SK-N-MC (cell line): ENCODE data around the gene RGS7.

Experiments
- DNase-seq: peaks from one replicate; pipeline ENCODE4 v3.0.0-alpha.2; 2011; ENCODE audit warnings: low read depth, low spot score
- H3K27ac ChIP-seq: fragments of 200-600 bp; sonication (generic); 2 replicates; pipeline ENCODE4 v1.5.1; 2016; ENCODE audit warnings: mixed run types
- H3K36me3 ChIP-seq: fragments of 200-600 bp; sonication (generic); 2 replicates; pipeline ENCODE4 v1.6.1; 2017; ENCODE audit warnings: antibody characterized with exemption, low read length, mixed read lengths; ENCODE audit not compliant: insufficient read depth
- H3K4me3 ChIP-seq: fragments of 200-600 bp; sonication (generic); 2 replicates; pipeline ENCODE4 v1.5.1; 2016
- H3K9ac ChIP-seq: fragments of 200-600 bp; sonication (generic); 2 replicates; pipeline ENCODE4 v1.8.0; 2017; ENCODE audit warnings: mixed run types, mixed read lengths; ENCODE audit not compliant: insufficient read length
- H3K9me3 ChIP-seq: fragments of 200-600 bp; sonication (generic); 2 replicates; pipeline ENCODE4 v1.6.1; 2017; ENCODE audit warnings: low read depth, mild to moderate bottlenecking, antibody characterized with exemption, low read length, moderate library complexity, mixed read lengths
- EZH2 ChIP-seq: fragments of 200-600 bp; sonication (generic); IDR thresholded peaks from one replicate; pipeline ENCODE4 v1.6.1; 2017; ENCODE audit warnings: antibody characterized with exemption
- FOXP2 ChIP-seq: optimal IDR thresholded peaks from 2 replicates; pipeline ENCODE3; 2011; ENCODE audit warnings: mild to moderate bottlenecking, moderate library complexity; ENCODE audit not compliant: insufficient read depth; ENCODE audit errors: extremely low read length, control extremely low read depth
- POLR2AphosphoS5 ChIP-seq: IDR thresholded peaks from 2 replicates; pipeline ENCODE4 v1.6.1; 2012; ENCODE audit warnings: mild to moderate bottlenecking, low read depth, low read length, borderline replicate concordance

Gene RGS7

GRCh38 chr1:240866724-240867123, 490.3 kb downstream of the RGS7 start:
- DNase-seq, result no peak
- no peak overlapping the region for H3K27ac ChIP-seq
- H3K36me3 ChIP-seq, result no peaks in the 10 kb centered on the region
- no peak overlapping the region for H3K4me3 ChIP-seq
- TF ChIP-seq EZH2, result no peak
- TF ChIP-seq FOXP2, result no peak
- TF ChIP-seq POLR2AphosphoS5, result no peak
- no peak overlapping the region for H3K9ac ChIP-seq
- H3K9me3 ChIP-seq, result no peaks in the 10 kb centered on the region

DNA sequence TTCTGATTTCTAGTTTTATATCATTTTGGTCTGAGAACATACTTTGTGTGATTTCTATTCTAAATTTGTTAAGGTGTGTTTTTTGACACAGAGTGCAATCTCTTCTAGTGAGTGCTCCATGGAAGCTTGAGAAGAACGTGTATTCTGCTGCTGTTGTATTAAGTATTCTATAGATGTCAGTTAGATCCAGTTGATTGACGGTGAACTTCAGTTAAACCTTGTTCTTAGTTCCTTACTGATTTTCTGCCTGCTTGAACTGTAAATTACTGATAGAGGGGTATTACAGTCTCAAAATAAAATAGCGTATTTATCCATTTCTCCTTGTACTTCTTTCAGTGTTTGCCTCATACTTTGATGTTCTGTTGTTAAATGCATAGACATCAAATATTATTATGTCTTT, 497.0 kb downstream of the RGS7 start:
- no peaks in the 10 kb centered on the region for H3K9me3 ChIP-seq
- H3K4me3 ChIP-seq, result no peak overlapping the region
- H3K36me3 ChIP-seq, result no peaks in the 10 kb centered on the region
- DNase-seq, result no peak
- no peak overlapping the region for H3K27ac ChIP-seq
- TF ChIP-seq FOXP2 (no peak), POLR2AphosphoS5 (no peak), EZH2 (no peak)
- no peak overlapping the region for H3K9ac ChIP-seq

- no peak for DNase-seq
- TF ChIP-seq EZH2 (no peak), POLR2AphosphoS5 (no peak), FOXP2 (no peak)
- Histone ChIP-seq H3K36me3 (no peaks in the 10 kb centered on the region), H3K27ac (no peak overlapping the region), H3K9me3 (no peaks in the 10 kb centered on the region), H3K4me3 (no peak overlapping the region), H3K9ac (no peak overlapping the region)
These were observed 502.6 kb downstream of the RGS7 start for GRCh38 chr1:240854367-240854766.

GRCh38 chr1:240847325-240847724, 509.7 kb downstream of the RGS7 start:
- Histone ChIP-seq H3K9ac (no peak overlapping the region), H3K27ac (no peak overlapping the region), H3K36me3 (no peaks in the 10 kb centered on the region), H3K9me3 (no peaks in the 10 kb centered on the region), H3K4me3 (no peak overlapping the region)
- DNase-seq, result no peak
- TF ChIP-seq POLR2AphosphoS5 (no peak), FOXP2 (no peak), EZH2 (no peak)

DNA sequence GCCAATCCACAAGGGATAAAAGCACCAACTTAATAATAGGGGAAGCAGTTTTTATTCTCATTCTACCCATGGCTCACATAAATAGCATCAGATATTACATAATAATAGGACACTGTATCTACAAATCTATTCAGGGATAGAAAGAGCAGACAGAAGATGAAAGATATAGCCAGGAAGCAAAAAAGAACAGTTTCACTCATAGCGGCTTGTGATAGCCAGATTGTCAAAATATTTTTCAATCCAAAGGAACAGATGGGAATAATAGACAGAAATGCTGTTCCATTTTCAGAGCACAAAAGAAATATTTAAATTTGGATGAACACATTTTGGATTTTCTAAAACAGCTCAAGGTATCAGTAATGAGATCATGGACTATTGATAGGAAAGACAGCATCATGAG, 512.5 kb downstream of the RGS7 start:
- Histone ChIP-seq H3K4me3 (no peak overlapping the region), H3K9ac (no peak overlapping the region), H3K36me3 (no peaks in the 10 kb centered on the region), H3K9me3 (no peaks in the 10 kb centered on the region), H3K27ac (no peak overlapping the region)
- no peak for TF ChIP-seq EZH2
- DNase-seq, result no peak

DNA sequence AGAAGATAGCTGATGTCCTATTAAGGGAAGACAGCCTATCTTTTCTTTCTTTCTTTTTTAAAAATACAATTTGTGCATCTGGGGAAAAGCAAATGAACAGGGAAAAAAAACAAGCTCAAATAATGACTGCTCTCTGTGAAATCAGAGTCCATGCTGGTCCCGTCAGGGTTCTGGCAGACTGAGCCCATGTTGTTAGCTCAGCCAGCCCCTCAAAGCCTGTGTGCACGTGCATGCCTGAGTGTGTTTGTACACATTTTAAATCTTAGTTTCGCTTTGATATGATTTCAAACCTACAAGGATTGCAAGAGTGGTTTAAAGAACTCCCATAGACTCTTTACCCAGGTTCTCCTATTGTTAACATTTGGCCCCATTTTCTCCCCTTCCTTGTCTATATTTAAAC, 513.2 kb downstream of the RGS7 start:
- H3K4me3 ChIP-seq, result no peak overlapping the region
- DNase-seq, result no peak
- no peak for TF ChIP-seq EZH2
- H3K9me3 ChIP-seq, result no peaks in the 10 kb centered on the region
- H3K36me3 ChIP-seq, result no peaks in the 10 kb centered on the region
- no peak overlapping the region for H3K9ac ChIP-seq
- H3K27ac ChIP-seq, result no peak overlapping the region

- H3K9ac ChIP-seq, result no peak overlapping the region
- no peaks in the 10 kb centered on the region for H3K36me3 ChIP-seq
- DNase-seq, result no peak
- no peak for TF ChIP-seq EZH2
- no peak for TF ChIP-seq POLR2AphosphoS5
- TF ChIP-seq FOXP2, result no peak
- H3K9me3 ChIP-seq, result no peaks in the 10 kb centered on the region
- H3K27ac ChIP-seq, result no peak overlapping the region
- H3K4me3 ChIP-seq, result no peak overlapping the region
These were observed 520.7 kb downstream of the RGS7 start for GRCh38 chr1:240836271-240836670.

DNA sequence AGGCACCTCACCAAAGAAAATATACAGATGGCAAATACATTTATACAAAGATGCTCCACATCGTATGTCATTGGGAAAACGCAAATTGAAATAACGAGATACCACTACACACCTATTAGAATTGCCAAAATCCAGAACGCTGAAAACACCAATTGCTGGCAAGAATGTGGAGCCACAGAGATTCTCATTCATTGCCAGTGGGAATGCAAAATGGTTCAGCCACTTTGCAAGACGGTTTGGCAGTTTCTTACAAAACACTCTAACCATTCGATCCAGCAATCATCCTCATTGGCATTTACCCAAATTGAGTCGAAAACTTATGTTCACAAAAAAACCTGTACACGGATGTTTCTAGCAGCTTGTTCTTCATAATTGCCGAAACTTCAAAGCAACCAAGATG, 521.7 kb downstream of the RGS7 start:
- TF ChIP-seq FOXP2 (no peak), EZH2 (no peak), POLR2AphosphoS5 (no peak)
- H3K36me3 ChIP-seq, result no peaks in the 10 kb centered on the region
- no peaks in the 10 kb centered on the region for H3K9me3 ChIP-seq
- no peak for DNase-seq
- H3K4me3 ChIP-seq, result no peak overlapping the region
- H3K27ac ChIP-seq, result no peak overlapping the region
- no peak overlapping the region for H3K9ac ChIP-seq

- no peaks in the 10 kb centered on the region for H3K9me3 ChIP-seq
- no peak for DNase-seq
- H3K36me3 ChIP-seq, result no peaks in the 10 kb centered on the region
- TF ChIP-seq POLR2AphosphoS5, result no peak
- TF ChIP-seq FOXP2, result no peak
- no peak for TF ChIP-seq EZH2
- no peak overlapping the region for H3K27ac ChIP-seq
- no peak overlapping the region for H3K9ac ChIP-seq
- no peak overlapping the region for H3K4me3 ChIP-seq
These were observed 523.9 kb downstream of the RGS7 start for GRCh38 chr1:240833075-240833474.
